NCI-H128 (cell line): ENCODE data around the gene TSPAN17.

ENCODE experiments used
- DNase-seq: peaks from one replicate; lab custom pipeline; 2025; ENCODE audit not compliant: unreplicated experiment; lab: John Stamatoyannopoulos, UW

The TSPAN17 gene

GRCh38 chr5:176620333-176620981 is 26.8 kb upstream of the TSPAN17 start:
- no peak for DNase-seq

GRCh38 chr5:176621661-176622079 is 25.6 kb upstream of the TSPAN17 start:
- DNase-seq = no peak

- DNase-seq = no peak
Observed at GRCh38 chr5:176624142-176624541, 23.1 kb upstream of the TSPAN17 start.

GRCh38 chr5:176624938-176625337 is 22.3 kb upstream of the TSPAN17 start:
- DNase-seq = no peak

GRCh38 chr5:176625512-176625911 is 21.8 kb upstream of the TSPAN17 start:
- no peak for DNase-seq

- DNase-seq = no peak
Observed at GRCh38 chr5:176625966-176626875, 21.1 kb upstream of the TSPAN17 start.

- no peak for DNase-seq
Observed at GRCh38 chr5:176626876-176627236, 20.4 kb upstream of the TSPAN17 start.

GRCh38 chr5:176627582-176627981 is 19.7 kb upstream of the TSPAN17 start:
- DNase-seq = no peak

- DNase-seq = no peak
Observed at GRCh38 chr5:176628406-176629228, 18.7 kb upstream of the TSPAN17 start.

GRCh38 chr5:176629317-176629852 is 17.9 kb upstream of the TSPAN17 start:
- DNase-seq = no peak

- peak; percentile 40 for DNase-seq
Observed at GRCh38 chr5:176629853-176630680, 17.2 kb upstream of the TSPAN17 start, which contains the start of the genes EIF4E1B and SNCB. EIF4E1B (plus strand) TSS chr5:176630675; CDS start chr5:176642788, 12,113 bp downstream. SNCB (minus strand) TSS chr5:176630534; CDS start chr5:176629654, 880 bp downstream.

GRCh38 chr5:176630681-176631222 is 16.5 kb upstream of the TSPAN17 start:
- no peak for DNase-seq

GRCh38 chr5:176631383-176632200 is 15.7 kb upstream of the TSPAN17 start:
- DNase-seq = no peak

GRCh38 chr5:176632745-176633144 is 14.5 kb upstream of the TSPAN17 start:
- no peak for DNase-seq

- DNase-seq = no peak
Observed at GRCh38 chr5:176633598-176633997, 13.7 kb upstream of the TSPAN17 start.

GRCh38 chr5:176636426-176636825 is 10.9 kb upstream of the TSPAN17 start:
- no peak for DNase-seq

GRCh38 chr5:176637556-176637955 is 9.7 kb upstream of the TSPAN17 start:
- no peak for DNase-seq

- DNase-seq = no peak
Observed at GRCh38 chr5:176638437-176638836, 8.8 kb upstream of the TSPAN17 start.

GRCh38 chr5:176639208-176639607 is 8.1 kb upstream of the TSPAN17 start:
- DNase-seq = no peak
